Measurements from ENCODE around the gene PLD1.
"Not testable (repeated sequence)": the region's sequence is repeated elsewhere in the genome, so short reads cannot be mapped to it uniquely, and the experiment has no call there.

The PLD1 gene, protein sequence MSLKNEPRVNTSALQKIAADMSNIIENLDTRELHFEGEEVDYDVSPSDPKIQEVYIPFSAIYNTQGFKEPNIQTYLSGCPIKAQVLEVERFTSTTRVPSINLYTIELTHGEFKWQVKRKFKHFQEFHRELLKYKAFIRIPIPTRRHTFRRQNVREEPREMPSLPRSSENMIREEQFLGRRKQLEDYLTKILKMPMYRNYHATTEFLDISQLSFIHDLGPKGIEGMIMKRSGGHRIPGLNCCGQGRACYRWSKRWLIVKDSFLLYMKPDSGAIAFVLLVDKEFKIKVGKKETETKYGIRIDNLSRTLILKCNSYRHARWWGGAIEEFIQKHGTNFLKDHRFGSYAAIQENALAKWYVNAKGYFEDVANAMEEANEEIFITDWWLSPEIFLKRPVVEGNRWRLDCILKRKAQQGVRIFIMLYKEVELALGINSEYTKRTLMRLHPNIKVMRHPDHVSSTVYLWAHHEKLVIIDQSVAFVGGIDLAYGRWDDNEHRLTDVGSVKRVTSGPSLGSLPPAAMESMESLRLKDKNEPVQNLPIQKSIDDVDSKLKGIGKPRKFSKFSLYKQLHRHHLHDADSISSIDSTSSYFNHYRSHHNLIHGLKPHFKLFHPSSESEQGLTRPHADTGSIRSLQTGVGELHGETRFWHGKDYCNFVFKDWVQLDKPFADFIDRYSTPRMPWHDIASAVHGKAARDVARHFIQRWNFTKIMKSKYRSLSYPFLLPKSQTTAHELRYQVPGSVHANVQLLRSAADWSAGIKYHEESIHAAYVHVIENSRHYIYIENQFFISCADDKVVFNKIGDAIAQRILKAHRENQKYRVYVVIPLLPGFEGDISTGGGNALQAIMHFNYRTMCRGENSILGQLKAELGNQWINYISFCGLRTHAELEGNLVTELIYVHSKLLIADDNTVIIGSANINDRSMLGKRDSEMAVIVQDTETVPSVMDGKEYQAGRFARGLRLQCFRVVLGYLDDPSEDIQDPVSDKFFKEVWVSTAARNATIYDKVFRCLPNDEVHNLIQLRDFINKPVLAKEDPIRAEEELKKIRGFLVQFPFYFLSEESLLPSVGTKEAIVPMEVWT

DNA sequence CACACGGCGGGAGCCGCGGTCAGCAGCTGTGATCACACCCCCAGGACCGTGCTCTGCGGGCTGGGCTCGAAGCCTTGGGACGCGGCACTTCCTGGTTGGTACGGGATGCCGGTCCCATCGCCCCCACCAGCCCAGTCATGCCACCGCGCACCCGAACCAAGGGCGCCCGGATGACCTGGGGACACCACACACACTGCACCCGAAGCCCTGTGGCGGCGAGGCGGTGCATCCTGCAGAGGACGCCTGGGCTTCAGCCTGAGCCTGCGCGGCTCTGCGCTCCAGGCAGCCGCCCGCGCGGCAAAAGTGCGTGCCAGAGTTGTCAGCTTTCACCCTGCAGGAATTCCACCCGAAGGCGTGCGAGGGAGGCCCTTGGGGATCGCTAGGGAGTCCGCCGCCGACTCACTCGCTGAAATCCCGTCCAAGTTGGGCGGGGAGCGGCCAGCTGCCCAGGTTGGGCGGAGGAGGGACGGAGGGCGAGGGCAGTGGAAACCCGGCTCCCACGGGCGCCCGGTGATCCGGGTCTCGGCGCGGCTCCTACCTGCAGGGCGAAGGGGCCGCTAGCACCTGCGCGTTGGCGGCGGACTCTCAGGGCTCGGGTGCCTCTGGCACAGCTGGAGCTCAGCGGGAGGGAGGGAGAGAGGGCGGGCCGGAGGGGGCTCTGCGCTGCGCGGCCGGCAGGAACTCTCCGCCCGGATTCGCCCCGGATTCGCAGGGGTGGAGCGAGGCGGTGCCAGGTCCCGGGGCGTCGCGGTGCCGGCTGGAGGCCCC, at the start of gene PLD1:
PLD1 (minus strand) TSS at position 623 of the 768 bp plus-strand sequence. CDS start 72,432 bp downstream, outside the sequence.
- TF ChIP-seq, protein P1, sequence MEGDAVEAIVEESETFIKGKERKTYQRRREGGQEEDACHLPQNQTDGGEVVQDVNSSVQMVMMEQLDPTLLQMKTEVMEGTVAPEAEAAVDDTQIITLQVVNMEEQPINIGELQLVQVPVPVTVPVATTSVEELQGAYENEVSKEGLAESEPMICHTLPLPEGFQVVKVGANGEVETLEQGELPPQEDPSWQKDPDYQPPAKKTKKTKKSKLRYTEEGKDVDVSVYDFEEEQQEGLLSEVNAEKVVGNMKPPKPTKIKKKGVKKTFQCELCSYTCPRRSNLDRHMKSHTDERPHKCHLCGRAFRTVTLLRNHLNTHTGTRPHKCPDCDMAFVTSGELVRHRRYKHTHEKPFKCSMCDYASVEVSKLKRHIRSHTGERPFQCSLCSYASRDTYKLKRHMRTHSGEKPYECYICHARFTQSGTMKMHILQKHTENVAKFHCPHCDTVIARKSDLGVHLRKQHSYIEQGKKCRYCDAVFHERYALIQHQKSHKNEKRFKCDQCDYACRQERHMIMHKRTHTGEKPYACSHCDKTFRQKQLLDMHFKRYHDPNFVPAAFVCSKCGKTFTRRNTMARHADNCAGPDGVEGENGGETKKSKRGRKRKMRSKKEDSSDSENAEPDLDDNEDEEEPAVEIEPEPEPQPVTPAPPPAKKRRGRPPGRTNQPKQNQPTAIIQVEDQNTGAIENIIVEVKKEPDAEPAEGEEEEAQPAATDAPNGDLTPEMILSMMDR (IDR thresholded peaks at IDR 0.05; ENCODE audit: borderline replicate concordance, control extremely low read depth, extremely low read depth, insufficient read depth, missing control alignments), result peak; percentile 8
- in situ Hi-C loops (cut with MboI; ENCODE audit: low sequenced_read_pairs, unreplicated experiment), result no loop called here
- peak; percentile 80 for DNase-seq (ENCODE audit: low spot score)

DNA sequence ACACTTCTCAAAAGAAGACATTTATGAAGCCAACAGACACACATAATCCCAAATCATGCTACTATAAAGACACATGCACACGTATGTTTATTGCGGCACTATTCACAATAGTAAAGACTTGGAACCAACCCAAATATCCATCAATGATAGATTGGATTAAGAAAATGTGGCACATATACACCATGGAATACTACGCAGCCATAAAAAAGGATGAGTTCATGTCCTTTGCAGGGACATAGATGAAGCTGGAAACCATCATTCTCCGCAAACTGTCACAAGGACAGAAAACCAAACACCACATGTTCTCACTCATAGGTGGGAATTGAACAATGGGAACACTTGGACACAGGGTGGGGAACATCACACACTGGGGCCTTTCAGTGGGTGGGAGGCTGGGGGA, 48.5 kb upstream of the PLD1 start:
- in situ Hi-C loops (cut with MboI; ENCODE audit: low sequenced_read_pairs, unreplicated experiment), result not testable (repeated sequence)

DNA sequence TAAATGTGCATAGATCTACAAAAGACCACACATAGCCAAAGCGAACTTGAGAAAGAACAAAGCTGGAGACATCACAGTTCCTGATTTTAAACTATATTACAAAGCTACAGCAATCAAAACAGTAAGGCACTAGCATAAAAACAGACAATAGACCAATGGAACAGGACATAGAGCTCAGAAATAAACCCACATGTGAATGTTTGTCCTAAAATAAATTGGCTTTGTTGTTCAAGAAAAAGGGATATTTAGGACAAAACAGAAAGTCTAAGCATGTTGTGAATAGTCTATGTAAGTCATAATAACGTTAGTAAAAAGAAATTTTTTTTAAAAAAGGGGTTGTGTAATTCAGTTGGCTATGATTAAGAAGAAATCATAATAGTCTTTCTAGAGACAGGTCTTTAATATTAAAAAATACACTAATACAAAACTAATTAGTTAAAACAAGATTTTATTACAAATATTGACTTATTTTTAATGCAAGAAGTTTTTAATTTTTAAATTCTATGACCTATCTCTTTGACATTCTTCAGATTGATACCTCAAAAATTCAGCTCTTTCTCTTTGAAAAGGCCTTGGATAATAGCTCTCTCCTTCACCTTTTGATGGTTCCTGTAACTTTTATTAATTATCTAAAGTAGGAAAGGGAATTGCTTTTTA, 44.5 kb upstream of the PLD1 start:
- in situ Hi-C loops (cut with MboI; ENCODE audit: low sequenced_read_pairs, unreplicated experiment), result no loop called here
- TF ChIP-seq, protein P1 (IDR thresholded peaks at IDR 0.05; ENCODE audit: borderline replicate concordance, control extremely low read depth, extremely low read depth, insufficient read depth, missing control alignments), result no peak
- no peak for DNase-seq (ENCODE audit: low spot score)

More for the DNA sequence above, 48.5 kb upstream of the PLD1 start:
- DNase-seq (ENCODE audit: low spot score), result not testable (repeated sequence)

DNA sequence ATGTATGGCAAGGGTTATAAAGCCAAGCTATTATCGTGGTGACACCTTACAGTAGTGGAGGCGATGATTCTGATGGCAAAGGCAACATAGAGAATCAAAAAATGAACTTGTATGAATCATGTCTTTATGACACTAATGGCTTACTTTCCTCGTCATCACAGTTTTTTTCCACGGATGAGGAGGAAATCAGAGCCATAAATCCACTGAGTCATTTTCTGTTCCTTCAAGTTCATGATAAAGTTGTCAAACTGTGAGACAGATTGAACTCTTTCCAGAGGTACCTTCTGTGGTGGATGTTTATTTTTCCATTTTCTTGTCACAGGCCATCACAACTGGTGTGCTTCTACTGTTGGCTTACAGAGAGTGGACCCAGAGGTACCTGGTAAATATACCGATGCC, 41.4 kb upstream of the PLD1 start:
- TF ChIP-seq, protein P1 (IDR thresholded peaks at IDR 0.05; ENCODE audit: borderline replicate concordance, control extremely low read depth, extremely low read depth, insufficient read depth, missing control alignments), result no peak
- in situ Hi-C loops (cut with MboI; ENCODE audit: low sequenced_read_pairs, unreplicated experiment), result no loop called here
- DNase-seq (ENCODE audit: low spot score), result no peak

DNA sequence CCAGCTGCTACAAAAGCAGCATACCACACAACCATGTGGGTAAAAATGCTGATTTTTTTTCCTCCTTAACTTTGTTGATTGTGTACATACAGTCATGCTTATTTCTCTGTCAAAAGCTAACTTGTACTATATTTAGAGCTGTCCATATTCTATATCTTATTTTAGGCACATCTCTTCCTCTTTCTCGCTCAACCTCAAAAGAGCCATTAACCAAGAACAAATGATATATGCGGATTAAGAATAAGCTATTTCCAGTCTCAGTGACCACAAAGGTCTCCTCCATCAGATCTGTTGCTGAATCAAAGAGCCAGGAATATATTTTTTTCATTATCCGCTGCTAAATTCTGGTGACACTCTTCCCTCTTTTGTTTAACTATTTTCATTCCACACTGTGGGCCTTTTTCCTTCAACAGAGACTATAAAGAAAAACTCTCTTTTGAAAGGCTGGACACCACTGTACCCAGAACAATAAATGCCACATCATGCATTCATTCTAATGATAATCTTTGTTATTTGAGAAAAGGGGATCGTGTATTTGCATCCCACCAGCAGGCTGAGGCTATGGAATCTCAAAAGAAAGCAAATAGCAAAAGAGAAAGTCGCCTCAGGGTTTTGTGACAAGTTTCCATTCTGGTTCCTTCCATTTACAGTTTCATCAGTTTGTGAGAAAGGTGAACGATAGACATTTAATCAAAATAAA, 40.8 kb upstream of the PLD1 start:
- in situ Hi-C loops (cut with MboI; ENCODE audit: low sequenced_read_pairs, unreplicated experiment), result no loop called here
- no peak for DNase-seq (ENCODE audit: low spot score)
- TF ChIP-seq, protein P1 (IDR thresholded peaks at IDR 0.05; ENCODE audit: borderline replicate concordance, control extremely low read depth, extremely low read depth, insufficient read depth, missing control alignments), result no peak

DNA sequence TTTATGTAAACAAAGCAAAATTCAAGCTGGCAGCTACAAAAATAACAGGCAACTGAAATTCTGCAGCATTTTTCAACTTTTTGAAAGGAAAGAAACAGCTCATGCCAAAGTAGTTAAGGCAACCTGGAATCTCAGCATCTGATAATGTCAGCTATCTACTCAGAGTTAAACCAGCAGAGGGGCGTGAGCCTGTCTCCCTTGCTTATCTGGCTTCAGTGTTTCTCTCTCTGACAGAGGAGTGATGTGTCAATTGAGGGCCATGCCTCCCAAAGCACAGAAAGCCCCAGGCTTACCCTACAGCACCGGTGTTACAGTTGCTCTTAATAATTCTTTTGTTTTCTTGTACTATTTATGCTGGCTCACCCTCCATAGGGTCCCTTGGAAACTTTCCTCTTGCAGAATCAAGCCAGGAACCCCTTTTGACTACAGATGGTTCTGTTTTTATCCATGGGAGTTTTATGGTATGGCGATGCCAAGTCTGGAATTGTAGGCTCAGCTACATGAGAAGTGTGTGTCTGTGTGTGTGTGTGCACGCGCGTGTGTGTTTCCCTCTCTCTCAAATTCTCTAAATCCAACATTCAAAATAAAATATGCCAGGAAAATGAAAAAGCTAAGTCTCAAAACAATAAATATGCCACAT, 40.2 kb upstream of the PLD1 start:
- DNase-seq (ENCODE audit: low spot score), result no peak
- TF ChIP-seq, protein P1 (IDR thresholded peaks at IDR 0.05; ENCODE audit: borderline replicate concordance, control extremely low read depth, extremely low read depth, insufficient read depth, missing control alignments), result no peak
- in situ Hi-C loops (cut with MboI; ENCODE audit: low sequenced_read_pairs, unreplicated experiment), result no loop called here
